Astrocyte of the spinal cord (primary cell): ENCODE data around the gene TOP1.

Experiments used
- DNase-seq: peaks from one replicate; pipeline ENCODE4 v3.0.0; 2011; ENCODE audit warnings: low read depth, low spot score
- H3K4me3 ChIP-seq: 2 replicates; pipeline ENCODE4 v1.5.1; 2011; ENCODE audit warnings: low read depth, mild to moderate bottlenecking, low read length, moderate library complexity
- in situ Hi-C: cut with HindIII; loops from 2 replicates; pipeline ENCODE4 v1.10.0; 2017; ENCODE audit warnings: low sequenced_read_pairs
- TF ChIP-seq, protein P1 (sequence below): IDR thresholded peaks from 2 replicates; pipeline ENCODE4 v1.5.1; 2012; ENCODE audit warnings: low read depth, mild to moderate bottlenecking, low read length, inconsistent platforms

TOP1 gene

DNA sequence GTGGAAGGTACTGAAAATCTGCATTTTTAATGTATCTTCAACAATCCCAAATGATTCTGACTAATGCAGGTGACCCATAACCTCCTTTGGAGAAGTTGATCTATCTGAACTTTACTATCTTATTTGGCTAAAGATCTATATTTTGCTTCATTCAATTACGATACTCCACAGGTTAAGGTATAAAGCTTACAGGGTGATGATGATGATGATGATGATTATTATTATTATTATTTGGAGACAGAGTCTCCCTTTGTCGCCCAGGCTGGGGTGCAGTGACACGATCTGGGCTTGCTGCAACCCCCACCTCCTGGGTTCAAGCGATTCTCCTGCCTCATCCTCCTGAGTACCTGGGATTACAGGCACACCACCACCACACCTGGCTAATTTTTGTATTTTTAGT lies 13.1 kb downstream of the TOP1 start:
- TF ChIP-seq, protein P1, sequence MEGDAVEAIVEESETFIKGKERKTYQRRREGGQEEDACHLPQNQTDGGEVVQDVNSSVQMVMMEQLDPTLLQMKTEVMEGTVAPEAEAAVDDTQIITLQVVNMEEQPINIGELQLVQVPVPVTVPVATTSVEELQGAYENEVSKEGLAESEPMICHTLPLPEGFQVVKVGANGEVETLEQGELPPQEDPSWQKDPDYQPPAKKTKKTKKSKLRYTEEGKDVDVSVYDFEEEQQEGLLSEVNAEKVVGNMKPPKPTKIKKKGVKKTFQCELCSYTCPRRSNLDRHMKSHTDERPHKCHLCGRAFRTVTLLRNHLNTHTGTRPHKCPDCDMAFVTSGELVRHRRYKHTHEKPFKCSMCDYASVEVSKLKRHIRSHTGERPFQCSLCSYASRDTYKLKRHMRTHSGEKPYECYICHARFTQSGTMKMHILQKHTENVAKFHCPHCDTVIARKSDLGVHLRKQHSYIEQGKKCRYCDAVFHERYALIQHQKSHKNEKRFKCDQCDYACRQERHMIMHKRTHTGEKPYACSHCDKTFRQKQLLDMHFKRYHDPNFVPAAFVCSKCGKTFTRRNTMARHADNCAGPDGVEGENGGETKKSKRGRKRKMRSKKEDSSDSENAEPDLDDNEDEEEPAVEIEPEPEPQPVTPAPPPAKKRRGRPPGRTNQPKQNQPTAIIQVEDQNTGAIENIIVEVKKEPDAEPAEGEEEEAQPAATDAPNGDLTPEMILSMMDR: no peak
- no peak for DNase-seq
- in situ Hi-C loops: no loop called here
- H3K4me3 ChIP-seq: no peak overlapping the region

DNA sequence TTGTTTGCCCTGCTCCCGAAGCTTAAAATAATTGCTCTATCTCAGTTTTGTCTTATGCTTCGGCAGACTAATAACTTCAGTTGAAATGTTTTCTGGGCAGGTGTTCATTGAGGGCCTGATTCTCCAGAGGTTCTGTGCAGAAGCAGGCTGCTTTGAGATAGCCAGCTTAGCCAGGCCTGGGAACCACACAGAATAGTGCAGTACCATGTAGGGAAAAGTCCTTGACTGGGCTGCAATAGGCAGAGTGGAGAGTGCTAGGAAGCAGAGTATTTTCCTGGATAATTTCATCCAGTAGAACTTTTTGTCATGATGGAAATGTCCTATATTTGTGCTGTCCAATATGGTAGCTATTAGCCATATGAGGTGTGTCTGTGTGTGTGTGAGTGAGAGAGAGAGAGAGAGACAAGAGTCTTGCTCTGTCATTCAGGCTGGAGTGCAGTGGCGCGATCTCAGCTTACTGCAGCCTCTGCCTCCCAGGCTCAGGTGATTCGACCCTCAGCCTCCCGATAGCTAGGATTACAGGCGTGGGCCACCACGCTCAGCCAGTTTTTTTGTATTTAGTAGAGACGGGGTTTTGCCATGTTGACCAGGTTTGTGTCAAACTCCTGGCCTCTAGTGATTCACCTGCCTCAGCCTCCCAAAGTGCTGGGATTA lies 15.9 kb downstream of the TOP1 start:
- H3K4me3 ChIP-seq: no peak overlapping the region
- TF ChIP-seq, protein P1: no peak
- DNase-seq: no peak
- in situ Hi-C loops: no loop called here

DNA sequence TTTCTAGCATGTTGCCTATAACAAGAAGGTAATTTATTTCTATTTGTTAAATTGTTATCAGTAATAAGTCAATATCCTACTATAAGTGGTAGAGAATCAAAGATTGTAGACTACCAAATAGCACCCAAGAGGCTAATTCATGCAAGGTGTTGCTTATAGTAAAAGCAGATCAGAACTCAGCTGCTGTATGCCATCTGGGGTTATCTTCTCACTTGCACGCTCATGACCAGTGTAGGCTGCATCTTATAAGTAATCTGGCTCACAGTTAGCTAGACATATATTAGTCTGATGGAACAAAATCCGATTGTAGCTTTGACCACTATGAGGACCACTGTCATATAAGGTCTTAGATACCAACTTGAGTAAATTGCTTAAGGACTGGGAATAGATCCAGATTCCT lies 17.0 kb downstream of the TOP1 start:
- TF ChIP-seq, protein P1: no peak
- no peak for DNase-seq
- no peak overlapping the region for H3K4me3 ChIP-seq
- in situ Hi-C loops: no loop called here

DNA sequence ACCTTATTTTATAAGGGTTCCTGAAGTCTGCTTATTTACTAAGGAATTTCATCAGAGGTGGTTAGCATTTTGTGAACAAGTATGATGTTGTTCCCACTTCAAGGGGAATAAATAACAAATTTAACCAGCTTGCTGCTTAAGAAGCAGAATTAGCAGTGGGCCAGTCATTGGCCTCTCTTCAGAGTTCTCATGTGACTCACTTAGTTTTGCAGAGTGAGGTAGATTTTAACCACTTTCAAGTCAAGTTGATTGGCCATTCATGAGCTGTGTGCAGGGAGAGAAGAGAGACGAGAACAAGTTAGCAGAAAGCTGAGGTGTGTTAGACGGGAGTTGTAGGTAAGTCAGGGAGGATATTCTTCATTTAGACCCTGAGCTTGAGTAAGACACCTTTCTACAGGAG lies 18.1 kb downstream of the TOP1 start:
- in situ Hi-C loops: no loop called here
- no peak overlapping the region for H3K4me3 ChIP-seq
- TF ChIP-seq, protein P1: no peak
- peak; percentile 53 for DNase-seq

DNA sequence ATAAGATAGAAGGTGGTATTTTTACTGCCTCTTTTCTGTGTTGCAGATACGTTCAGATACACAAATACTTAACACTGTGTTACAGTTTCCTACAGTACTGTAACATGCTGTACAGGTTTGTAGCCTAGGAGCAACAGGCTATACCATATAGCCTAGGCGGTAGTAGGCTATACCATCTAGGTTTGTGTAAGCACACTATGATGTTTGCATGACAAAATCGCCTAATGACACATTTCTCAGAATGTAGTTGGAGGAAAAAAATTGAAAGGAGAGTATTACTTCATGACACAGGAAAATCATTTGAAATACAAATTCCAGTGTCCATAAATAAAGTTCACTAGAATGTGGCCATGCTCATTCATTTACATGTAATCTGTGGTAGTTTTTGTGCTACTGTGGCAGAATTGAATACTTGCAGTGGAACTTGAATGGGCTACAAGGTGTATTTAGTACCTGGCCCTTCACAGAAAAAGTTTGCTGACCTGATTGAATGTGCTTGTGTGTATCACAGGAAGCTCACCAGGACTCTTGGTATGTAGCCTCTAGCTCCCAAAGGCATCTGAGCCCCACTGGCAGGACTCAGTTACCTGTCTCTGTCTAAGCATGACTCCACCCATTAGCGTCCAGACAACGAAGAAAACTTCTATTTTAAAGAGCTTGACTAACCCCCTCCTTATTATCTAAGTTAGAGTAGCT lies 18.8 kb downstream of the TOP1 start:
- in situ Hi-C loops: no loop called here
- no peak for DNase-seq
- H3K4me3 ChIP-seq: no peak overlapping the region
- TF ChIP-seq, protein P1: no peak

DNA sequence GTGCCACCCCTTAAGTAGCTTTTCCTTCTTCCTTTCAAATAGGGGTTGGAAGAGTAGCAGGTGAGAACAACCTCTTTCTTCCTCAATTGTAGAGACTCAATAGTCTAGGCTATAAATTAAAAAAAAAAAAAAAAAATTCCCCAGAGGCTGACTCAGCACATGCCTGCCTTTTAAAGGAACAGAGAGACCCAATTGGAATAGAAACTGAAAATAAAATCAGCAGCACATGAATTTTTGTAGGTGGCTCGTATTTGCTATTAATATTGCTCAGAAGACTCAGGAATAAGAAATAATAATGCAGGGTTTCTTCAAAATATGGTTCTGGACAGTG lies 19.3 kb downstream of the TOP1 start:
- H3K4me3 ChIP-seq: peak overlapping the region; percentile 3
- in situ Hi-C loops: no loop called here
- DNase-seq: peak; percentile 51
- TF ChIP-seq, protein P1: no peak
